BJ (cell line): ENCODE results near the gene GLYR1. TPM values are rescaled to one million over a fixed set of nuclear protein-coding genes. Genes with fewer than 3 reads are reported as not detected.

Experiments used
- CTCF ChIA-PET: fragments of 350-600 bp; formaldehyde crosslinking; extraction: SDS; loops from one replicate; lab custom pipeline; 2021; ENCODE audit warnings: antibody characterized with exemption, inconsistent platforms; lab: Yijun Ruan, JAX
- POLR2A ChIA-PET: fragments of 300-600 bp; sonication (Branson Sonifier 250); formaldehyde crosslinking; extraction: SDS; loops from one replicate; lab custom pipeline; 2021; ENCODE audit warnings: antibody characterized with exemption; lab: Charles Lee
- DNase-seq: peaks from one replicate; pipeline ENCODE4 v3.0.0-alpha.2; 2011; ENCODE audit warnings: low read depth
- H3K27me3 ChIP-seq: 2 replicates; pipeline ENCODE4 v1.6.0; 2011; ENCODE audit warnings: low read length; ENCODE audit not compliant: control insufficient read depth, insufficient read depth
- H3K36me3 ChIP-seq: 2 replicates; pipeline ENCODE4 v1.5.1; 2011; ENCODE audit warnings: low read length; ENCODE audit not compliant: control insufficient read depth, insufficient read depth
- H3K4me3 ChIP-seq: 2 replicates; pipeline ENCODE4 v1.5.1; 2011; ENCODE audit warnings: low read depth, mild to moderate bottlenecking, control low read depth, low read length
- polyA plus RNA-seq: library from polyadenylated mRNA; depleted of rRNA; stranded (reverse); fragments of >200 nt; gene quantifications from 2 replicates; pipeline ENCODE4 v1.2.3, GENCODE V29; 2011
- TF ChIP-seq, protein P1 (sequence below): IDR thresholded peaks from 2 replicates; pipeline ENCODE4 v1.5.1; 2011; ENCODE audit warnings: low read depth, mild to moderate bottlenecking, control low read depth, inconsistent platforms, low read length, moderate library complexity; ENCODE audit not compliant: insufficient read depth

Gene GLYR1
- polyA plus RNA-seq, 1 experiment = 41.6 TPM

DNA sequence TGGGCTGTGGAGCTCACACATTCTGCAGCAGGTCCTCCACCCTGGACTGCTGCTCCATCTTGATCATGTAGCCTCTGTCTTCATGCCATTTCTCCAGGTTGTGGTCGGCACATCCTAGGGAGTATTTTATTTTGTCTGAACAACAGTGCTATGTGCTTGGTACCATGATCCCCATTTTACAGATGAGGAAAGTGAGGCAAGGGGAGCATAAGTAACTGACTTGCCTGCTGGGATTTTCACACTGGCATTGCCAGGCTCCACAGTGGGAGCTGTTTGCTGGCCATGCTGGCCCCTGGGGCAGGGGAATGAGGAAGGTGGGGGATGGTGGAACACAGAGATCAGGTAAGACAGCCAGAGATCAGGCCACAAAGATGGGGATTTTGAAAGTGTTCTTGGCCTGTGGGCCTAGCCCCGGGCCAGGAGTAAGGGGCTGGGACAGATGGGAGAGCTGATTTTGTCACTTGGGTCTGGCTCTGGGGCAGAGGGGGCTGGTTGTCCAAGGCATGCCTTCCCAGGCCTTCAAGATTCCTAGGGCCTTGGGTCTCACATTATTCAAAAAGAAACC lies 70.9 kb downstream of the GLYR1 start:
- ChIA-PET POLR2A (no interaction called here), CTCF (no interaction called here)
- Histone ChIP-seq H3K27me3 (no peaks in the 10 kb centered on the region), H3K4me3 (no peak overlapping the region), H3K36me3 (no peaks in the 10 kb centered on the region)
- DNase-seq = no peak
- TF ChIP-seq, protein P1, sequence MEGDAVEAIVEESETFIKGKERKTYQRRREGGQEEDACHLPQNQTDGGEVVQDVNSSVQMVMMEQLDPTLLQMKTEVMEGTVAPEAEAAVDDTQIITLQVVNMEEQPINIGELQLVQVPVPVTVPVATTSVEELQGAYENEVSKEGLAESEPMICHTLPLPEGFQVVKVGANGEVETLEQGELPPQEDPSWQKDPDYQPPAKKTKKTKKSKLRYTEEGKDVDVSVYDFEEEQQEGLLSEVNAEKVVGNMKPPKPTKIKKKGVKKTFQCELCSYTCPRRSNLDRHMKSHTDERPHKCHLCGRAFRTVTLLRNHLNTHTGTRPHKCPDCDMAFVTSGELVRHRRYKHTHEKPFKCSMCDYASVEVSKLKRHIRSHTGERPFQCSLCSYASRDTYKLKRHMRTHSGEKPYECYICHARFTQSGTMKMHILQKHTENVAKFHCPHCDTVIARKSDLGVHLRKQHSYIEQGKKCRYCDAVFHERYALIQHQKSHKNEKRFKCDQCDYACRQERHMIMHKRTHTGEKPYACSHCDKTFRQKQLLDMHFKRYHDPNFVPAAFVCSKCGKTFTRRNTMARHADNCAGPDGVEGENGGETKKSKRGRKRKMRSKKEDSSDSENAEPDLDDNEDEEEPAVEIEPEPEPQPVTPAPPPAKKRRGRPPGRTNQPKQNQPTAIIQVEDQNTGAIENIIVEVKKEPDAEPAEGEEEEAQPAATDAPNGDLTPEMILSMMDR = no peak

DNA sequence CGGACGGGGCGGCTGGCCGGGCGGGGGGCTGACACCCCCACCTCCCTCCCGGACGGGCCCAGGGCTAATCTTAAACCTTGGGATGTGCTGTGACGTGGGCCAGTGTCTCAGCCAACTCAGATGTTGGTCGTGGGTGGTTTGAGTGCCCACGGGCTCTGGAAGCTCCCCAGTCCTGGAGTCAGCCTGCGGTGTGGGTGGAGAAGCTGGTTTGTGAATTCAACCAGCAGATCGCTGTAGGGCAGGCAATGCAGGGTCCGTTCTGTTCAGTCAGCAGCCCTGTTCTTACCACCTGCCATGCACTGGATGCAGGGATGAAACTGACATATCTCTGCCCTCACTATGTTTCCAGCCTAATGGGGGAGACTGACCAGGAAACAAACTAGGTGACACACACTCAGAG lies 72.1 kb downstream of the GLYR1 start:
- Histone ChIP-seq H3K4me3 (no peak overlapping the region), H3K27me3 (no peaks in the 10 kb centered on the region), H3K36me3 (no peaks in the 10 kb centered on the region)
- TF ChIP-seq, protein P1 = no peak
- ChIA-PET POLR2A (no interaction called here), CTCF (interaction anchor here (0.9 kb wide), 1 partner anchor 22 kb away, joined by 3 read pairs; no protein-coding TSS in a partner anchor)
- no peak for DNase-seq

DNA sequence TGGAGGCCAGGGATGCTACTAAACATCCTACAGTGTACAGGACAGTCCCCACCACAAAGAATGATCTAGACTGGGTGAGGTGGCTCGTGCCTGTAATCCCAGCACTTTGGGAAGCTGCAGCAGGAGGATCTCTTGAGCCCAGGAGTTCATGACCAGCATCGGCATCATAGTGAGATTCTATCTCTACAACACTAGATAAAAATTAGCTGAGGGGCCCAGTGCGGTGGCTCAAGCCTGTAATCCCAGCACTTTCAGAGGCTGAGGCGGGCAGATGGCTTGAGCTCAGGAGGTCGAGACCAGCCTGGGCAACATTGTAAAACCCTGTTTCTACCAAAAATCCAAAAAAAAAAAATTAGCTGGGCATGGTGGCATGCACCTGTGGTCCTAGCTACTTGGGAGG lies 74.7 kb downstream of the GLYR1 start:
- ChIA-PET POLR2A (no interaction called here), CTCF (no interaction called here)
- no peaks in the 10 kb centered on the region for H3K36me3 ChIP-seq
- no peaks in the 10 kb centered on the region for H3K27me3 ChIP-seq
- TF ChIP-seq, protein P1 = no peak
- H3K4me3 ChIP-seq = no peak overlapping the region
- no peak for DNase-seq

DNA sequence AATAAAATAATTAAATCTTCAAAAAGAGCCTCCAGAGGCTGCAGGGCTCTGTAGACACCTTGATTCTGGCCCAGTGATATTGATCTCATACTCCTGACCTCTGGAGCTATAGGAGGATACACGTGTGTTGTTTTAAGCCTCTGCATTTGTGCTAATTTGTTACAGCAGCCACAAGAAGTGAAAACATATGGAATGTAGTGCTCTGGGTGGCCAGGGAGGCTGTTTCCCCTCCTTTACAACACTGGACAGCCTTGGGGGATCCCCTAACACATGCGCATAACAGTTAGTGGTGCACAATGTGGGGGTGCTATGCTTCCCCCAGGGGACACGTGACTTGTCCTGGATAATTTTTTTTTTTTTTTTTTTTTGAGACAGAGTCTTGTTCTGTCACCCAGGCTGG lies 75.4 kb downstream of the GLYR1 start:
- H3K36me3 ChIP-seq = no peaks in the 10 kb centered on the region
- ChIA-PET POLR2A (no interaction called here), CTCF (no interaction called here)
- H3K4me3 ChIP-seq = no peak overlapping the region
- DNase-seq = no peak
- TF ChIP-seq, protein P1 = no peak
- H3K27me3 ChIP-seq = no peaks in the 10 kb centered on the region

DNA sequence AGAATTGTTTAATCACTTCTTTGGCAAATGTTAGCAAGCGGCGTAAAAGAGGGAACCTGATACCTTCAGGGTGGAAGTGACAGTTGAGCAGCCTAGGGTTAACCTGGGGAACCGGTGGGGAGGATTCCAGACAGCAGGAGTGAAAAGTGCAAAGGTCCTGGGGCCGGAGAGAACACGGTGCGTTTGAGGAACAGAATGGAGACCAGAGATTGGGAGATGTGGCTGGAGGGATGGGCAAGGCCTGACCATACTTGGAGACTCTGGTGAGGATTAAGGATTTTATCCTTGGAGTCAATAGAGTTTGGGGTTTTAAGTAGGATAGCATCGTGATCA lies 77.8 kb downstream of the GLYR1 start:
- no peak for DNase-seq
- TF ChIP-seq, protein P1 = no peak
- Histone ChIP-seq H3K36me3 (peaks cover 4% of the 10 kb centered on the region), H3K27me3 (no peaks in the 10 kb centered on the region), H3K4me3 (no peak overlapping the region)
- ChIA-PET POLR2A (interaction anchor here (0.6 kb wide), 1 partner anchor 78 kb away, joined by 3 read pairs; no protein-coding TSS in a partner anchor), CTCF (no interaction called here)
